GM19467 (cell line): ENCODE results near the gene CHRNB2.

Source experiments
- ATAC-seq: cut with Tn5 transposase; IDR thresholded peaks from one replicate; pipeline ENCODE4 v1.9.1; 2021; ENCODE audit warnings: mild to moderate bottlenecking, moderate library complexity; ENCODE audit not compliant: unreplicated experiment

The CHRNB2 gene

DNA sequence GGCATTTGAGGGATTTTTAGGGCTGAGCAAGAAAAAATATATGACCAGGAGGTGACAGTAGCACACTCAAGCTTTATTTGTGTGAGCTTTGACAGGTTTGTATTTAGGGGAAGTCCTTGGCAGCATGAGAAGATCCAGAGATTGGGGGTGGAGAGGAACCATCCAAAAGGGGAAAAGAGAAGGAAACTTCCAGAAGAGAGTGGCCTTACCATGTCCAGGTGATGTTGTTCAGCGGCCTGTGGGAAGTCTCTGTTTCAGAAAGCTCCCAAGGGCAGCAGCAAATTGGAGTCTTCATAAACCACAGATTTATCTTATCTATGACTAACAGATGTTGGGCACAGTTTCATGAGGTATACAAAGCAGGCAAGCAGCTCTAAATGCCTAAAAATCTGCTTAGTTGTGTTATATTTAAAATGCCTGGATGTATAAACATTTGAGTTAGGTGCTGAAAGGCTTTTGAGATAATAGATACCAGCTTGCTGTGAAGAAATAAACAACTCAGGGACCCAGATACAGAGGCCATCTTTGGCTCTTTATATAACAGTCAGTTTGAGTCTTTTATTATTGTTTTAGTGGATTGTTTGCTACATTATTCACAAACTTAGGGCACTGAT is 61.6 kb downstream of the CHRNB2 start:
- no peak for ATAC-seq
